DND-41 (cell line): Measurements from ENCODE around the gene SLC5A5.

Experiments used
- ATAC-seq: fragments of 200-7000 bp; cut with Tn5 transposase; 3 replicates; pipeline ENCODE4 v1.9.1; 2021; ENCODE audit warnings: low read depth; ENCODE audit not compliant: insufficient read depth
- DNase-seq: peaks from one replicate; pipeline ENCODE4 v3.0.0-alpha.2; 2020
- H2AFZ ChIP-seq: 2 replicates; pipeline ENCODE4 v1.6.0; 2012; ENCODE audit warnings: low read depth, low read length
- H3K27ac ChIP-seq: 2 replicates; pipeline ENCODE4 v1.5.1; 2012; ENCODE audit warnings: low read length, inconsistent platforms
- H3K27me3 ChIP-seq: fragments of 200-600 bp; sonication (generic); 2 replicates; pipeline ENCODE4 v1.6.0; 2012; ENCODE audit warnings: low read length, mild to moderate bottlenecking, inconsistent platforms; ENCODE audit not compliant: insufficient read depth, poor library complexity
- H3K36me3 ChIP-seq: 2 replicates; pipeline ENCODE4 v1.5.1; 2012; ENCODE audit warnings: low read length, inconsistent platforms; ENCODE audit not compliant: insufficient read depth
- H3K4me1 ChIP-seq: 2 replicates; pipeline ENCODE4 v1.5.1; 2012; ENCODE audit warnings: mild to moderate bottlenecking, low read length; ENCODE audit not compliant: insufficient read depth
- H3K4me2 ChIP-seq: 2 replicates; pipeline ENCODE4 v1.6.0; 2012; ENCODE audit warnings: mild to moderate bottlenecking, moderate library complexity, low read length, inconsistent platforms; ENCODE audit not compliant: insufficient read depth
- H3K4me3 ChIP-seq, 2 experiments: fragments of 200-600 bp in 1 of 2; shearing (Covaris generic) in 1 of 2; 2 replicates each; pipeline ENCODE4 v1.5.1; 2012 to 2016; ENCODE audit warnings: inconsistent platforms in 2 of 2, low read length in 2 of 2, mild to moderate bottlenecking in 2 of 2, low read depth in 1 of 2, moderate library complexity in 1 of 2
- H3K79me2 ChIP-seq: 2 replicates; pipeline ENCODE4 v1.6.0; 2012; ENCODE audit warnings: low read length, inconsistent platforms; ENCODE audit not compliant: insufficient read depth
- H3K9ac ChIP-seq: 2 replicates; pipeline ENCODE4 v1.6.0; 2012; ENCODE audit warnings: low read depth, mild to moderate bottlenecking, inconsistent platforms, low read length, moderate library complexity
- H3K9me3 ChIP-seq: 2 replicates; pipeline ENCODE4 v1.5.1; 2012; ENCODE audit warnings: low read length, moderate library complexity, mild to moderate bottlenecking, inconsistent platforms; ENCODE audit not compliant: insufficient read depth, severe bottlenecking
- H4K20me1 ChIP-seq: 2 replicates; pipeline ENCODE4 v1.6.0; 2012; ENCODE audit warnings: low read length; ENCODE audit not compliant: insufficient read depth
- EZH2 ChIP-seq: IDR thresholded peaks from 3 replicates; pipeline ENCODE4 v1.6.1; 2012; ENCODE audit warnings: borderline replicate concordance, low read depth, mild to moderate bottlenecking, moderate library complexity, low read length, inconsistent platforms; ENCODE audit not compliant: severe bottlenecking
- TF ChIP-seq, protein P1 (sequence below): IDR thresholded peaks from 2 replicates; pipeline ENCODE4 v1.5.1; 2012; ENCODE audit warnings: borderline replicate concordance, low read length, moderate library complexity, mild to moderate bottlenecking; ENCODE audit not compliant: poor library complexity, severe bottlenecking; ENCODE audit errors: extremely low read depth

SLC5A5 gene

GRCh38 chr19:17942181-17942580, 70.4 kb downstream of the SLC5A5 start:
- no peak for DNase-seq
- no peak for ATAC-seq
- Histone ChIP-seq H3K9ac (no peak overlapping the region), H3K36me3 (peaks cover 46% of the 10 kb centered on the region), H3K79me2 (no peaks in the 10 kb centered on the region), H3K27ac (no peak overlapping the region), H3K27me3 (no peaks in the 10 kb centered on the region), H2AFZ (no peak overlapping the region), H3K9me3 (no peaks in the 10 kb centered on the region), H3K4me3 (no peak overlapping the region), H3K4me1 (peaks cover 3% of the 10 kb centered on the region), H4K20me1 (peaks cover 41% of the 10 kb centered on the region), H3K4me2 (no peak overlapping the region)
- TF ChIP-seq, protein P1, sequence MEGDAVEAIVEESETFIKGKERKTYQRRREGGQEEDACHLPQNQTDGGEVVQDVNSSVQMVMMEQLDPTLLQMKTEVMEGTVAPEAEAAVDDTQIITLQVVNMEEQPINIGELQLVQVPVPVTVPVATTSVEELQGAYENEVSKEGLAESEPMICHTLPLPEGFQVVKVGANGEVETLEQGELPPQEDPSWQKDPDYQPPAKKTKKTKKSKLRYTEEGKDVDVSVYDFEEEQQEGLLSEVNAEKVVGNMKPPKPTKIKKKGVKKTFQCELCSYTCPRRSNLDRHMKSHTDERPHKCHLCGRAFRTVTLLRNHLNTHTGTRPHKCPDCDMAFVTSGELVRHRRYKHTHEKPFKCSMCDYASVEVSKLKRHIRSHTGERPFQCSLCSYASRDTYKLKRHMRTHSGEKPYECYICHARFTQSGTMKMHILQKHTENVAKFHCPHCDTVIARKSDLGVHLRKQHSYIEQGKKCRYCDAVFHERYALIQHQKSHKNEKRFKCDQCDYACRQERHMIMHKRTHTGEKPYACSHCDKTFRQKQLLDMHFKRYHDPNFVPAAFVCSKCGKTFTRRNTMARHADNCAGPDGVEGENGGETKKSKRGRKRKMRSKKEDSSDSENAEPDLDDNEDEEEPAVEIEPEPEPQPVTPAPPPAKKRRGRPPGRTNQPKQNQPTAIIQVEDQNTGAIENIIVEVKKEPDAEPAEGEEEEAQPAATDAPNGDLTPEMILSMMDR, result no peak
- no peak for TF ChIP-seq EZH2

DNA sequence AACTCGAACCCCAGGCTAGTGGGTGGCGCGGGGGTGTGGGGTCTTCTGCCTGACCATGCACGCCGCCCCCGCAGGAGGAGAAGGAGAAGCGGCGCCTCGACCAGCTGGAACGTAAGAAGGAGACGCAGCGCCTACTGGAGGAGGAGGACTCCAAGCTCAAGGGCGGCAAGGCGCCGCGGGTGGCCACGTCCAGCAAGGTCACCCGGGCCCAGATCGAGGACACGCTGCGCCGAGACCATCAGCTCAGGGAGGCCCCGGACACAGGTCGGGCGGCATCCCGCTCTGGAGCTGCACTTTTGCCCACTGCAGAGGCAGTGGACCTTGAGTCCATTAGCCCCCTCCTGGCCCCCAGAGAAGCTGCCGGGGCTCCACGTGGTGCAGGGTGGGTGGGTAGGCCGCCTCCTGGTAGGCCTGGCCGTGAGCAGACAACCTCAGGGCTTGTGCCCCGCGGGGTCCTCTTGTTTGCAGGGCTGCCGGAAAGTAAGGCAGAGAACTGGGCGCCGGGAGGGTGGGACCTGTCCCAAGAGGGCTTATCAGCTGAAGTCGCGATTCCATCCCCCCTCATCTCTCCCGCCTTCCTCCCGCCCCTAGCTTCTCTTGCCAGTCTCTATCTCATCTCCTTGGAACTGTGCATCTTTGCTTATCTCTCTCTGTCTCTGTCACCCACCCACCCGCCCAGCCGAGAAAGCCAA, 71.0 kb downstream of the SLC5A5 start:
- ATAC-seq, result no peak
- DNase-seq, result no peak
- Histone ChIP-seq H3K4me2 (no peak overlapping the region), H3K27me3 (no peaks in the 10 kb centered on the region), H3K36me3 (peaks cover 42% of the 10 kb centered on the region), H3K9me3 (no peaks in the 10 kb centered on the region), H3K9ac (no peak overlapping the region), H3K79me2 (no peaks in the 10 kb centered on the region), H3K4me1 (peaks cover 7% of the 10 kb centered on the region), H3K27ac (no peak overlapping the region), H4K20me1 (peaks cover 45% of the 10 kb centered on the region), H2AFZ (no peak overlapping the region), H3K4me3 (no peak overlapping the region)
- TF ChIP-seq EZH2, result no peak
- TF ChIP-seq, protein P1, result no peak

GRCh38 chr19:17943274-17944221, 71.8 kb downstream of the SLC5A5 start:
- Histone ChIP-seq H3K4me2 (no peak overlapping the region), H2AFZ (no peak overlapping the region), H3K27ac (no peak overlapping the region), H3K4me3 (no peak overlapping the region), H3K36me3 (peaks cover 35% of the 10 kb centered on the region), H3K27me3 (no peaks in the 10 kb centered on the region), H3K9me3 (no peaks in the 10 kb centered on the region), H4K20me1 (peaks cover 45% of the 10 kb centered on the region), H3K9ac (no peak overlapping the region), H3K4me1 (peaks cover 8% of the 10 kb centered on the region), H3K79me2 (no peaks in the 10 kb centered on the region)
- TF ChIP-seq EZH2, result no peak
- TF ChIP-seq, protein P1, result no peak
- DNase-seq (no peak), ATAC-seq (no peak)
